WERI-Rb-1 (cell line): Measurements from ENCODE around the gene CNOT10.
"Not testable (repeated sequence)": the region's sequence is repeated elsewhere in the genome, so short reads cannot be mapped to it uniquely, and the experiment has no call there.

Source experiments
- DNase-seq: peaks from one replicate; pipeline ENCODE4 v3.0.0-alpha.2; 2020
- H3K27ac ChIP-seq: fragments of 250-450 bp; sonication (Bioruptor Pico); 2 replicates; pipeline ENCODE4 v1.5.1; 2020; ENCODE audit warnings: mild to moderate bottlenecking, moderate library complexity
- H3K27me3 ChIP-seq: fragments of 250-450 bp; sonication (Bioruptor Pico); 2 replicates; pipeline ENCODE4 v1.5.1; 2021; ENCODE audit warnings: mild to moderate bottlenecking, low read depth, moderate library complexity; ENCODE audit not compliant: insufficient read depth, severe bottlenecking
- H3K36me3 ChIP-seq: fragments of 250-450 bp; sonication (Bioruptor Pico); 2 replicates; pipeline ENCODE4 v1.5.1; 2020; ENCODE audit warnings: mild to moderate bottlenecking, moderate library complexity
- H3K4me3 ChIP-seq: 2 replicates; pipeline ENCODE4 v1.5.1; 2011; ENCODE audit warnings: low read depth, mild to moderate bottlenecking, control low read depth, low read length
- H3K9me3 ChIP-seq: fragments of 250-450 bp; sonication (Bioruptor Pico); 2 replicates; pipeline ENCODE4 v1.5.1; 2021; ENCODE audit warnings: mild to moderate bottlenecking, moderate library complexity; ENCODE audit not compliant: severe bottlenecking
- TF ChIP-seq, protein P1 (sequence below): IDR thresholded peaks from 2 replicates; pipeline ENCODE4 v1.5.1; 2011; ENCODE audit warnings: low read depth, mild to moderate bottlenecking, control low read depth, inconsistent platforms, low read length

Gene CNOT10

DNA sequence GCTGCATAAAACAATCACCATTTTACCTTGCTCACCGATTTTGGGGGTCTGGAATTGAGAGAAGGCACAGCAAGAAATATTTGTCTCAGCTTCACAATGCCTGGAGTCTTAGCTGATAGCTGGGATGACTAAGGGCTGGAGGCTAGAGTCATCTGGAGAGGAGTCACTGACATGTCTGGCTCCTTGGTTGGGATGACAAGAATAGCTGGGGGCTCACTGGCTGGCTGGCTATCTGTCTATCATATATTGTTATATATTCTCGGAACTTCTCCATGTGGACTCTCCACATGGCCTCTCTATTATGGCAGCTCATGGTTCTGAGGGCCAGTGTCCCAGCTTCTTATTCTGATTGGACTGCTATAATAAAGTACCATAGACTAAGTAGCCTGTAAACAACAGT lies 112.8 kb downstream of the CNOT10 start:
- no peaks in the 10 kb centered on the region for H3K27me3 ChIP-seq
- H3K9me3 ChIP-seq = no peaks in the 10 kb centered on the region
- H3K4me3 ChIP-seq = no peak overlapping the region
- no peak for DNase-seq
- no peak overlapping the region for H3K27ac ChIP-seq
- TF ChIP-seq, protein P1, sequence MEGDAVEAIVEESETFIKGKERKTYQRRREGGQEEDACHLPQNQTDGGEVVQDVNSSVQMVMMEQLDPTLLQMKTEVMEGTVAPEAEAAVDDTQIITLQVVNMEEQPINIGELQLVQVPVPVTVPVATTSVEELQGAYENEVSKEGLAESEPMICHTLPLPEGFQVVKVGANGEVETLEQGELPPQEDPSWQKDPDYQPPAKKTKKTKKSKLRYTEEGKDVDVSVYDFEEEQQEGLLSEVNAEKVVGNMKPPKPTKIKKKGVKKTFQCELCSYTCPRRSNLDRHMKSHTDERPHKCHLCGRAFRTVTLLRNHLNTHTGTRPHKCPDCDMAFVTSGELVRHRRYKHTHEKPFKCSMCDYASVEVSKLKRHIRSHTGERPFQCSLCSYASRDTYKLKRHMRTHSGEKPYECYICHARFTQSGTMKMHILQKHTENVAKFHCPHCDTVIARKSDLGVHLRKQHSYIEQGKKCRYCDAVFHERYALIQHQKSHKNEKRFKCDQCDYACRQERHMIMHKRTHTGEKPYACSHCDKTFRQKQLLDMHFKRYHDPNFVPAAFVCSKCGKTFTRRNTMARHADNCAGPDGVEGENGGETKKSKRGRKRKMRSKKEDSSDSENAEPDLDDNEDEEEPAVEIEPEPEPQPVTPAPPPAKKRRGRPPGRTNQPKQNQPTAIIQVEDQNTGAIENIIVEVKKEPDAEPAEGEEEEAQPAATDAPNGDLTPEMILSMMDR = no peak
- no peaks in the 10 kb centered on the region for H3K36me3 ChIP-seq

DNA sequence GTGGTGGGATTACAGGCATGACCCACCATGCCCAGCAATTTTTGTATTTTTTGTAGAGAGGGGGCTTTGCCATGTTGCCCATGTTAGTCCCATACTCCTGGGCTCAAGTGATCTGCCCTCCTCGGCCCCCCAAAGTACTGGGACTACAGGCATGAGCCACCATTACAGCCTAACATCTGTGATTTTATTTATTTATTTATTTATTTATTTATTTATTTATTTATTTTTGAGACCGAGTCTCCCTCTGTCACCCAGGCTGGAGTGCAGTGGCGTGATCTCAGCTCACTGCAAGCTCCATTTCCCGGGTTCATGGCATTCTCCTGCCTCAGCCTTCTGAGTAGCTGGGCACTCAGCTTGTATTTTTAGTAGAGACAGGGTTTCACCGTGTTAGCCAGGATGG lies 116.5 kb downstream of the CNOT10 start:
- not testable (repeated sequence) for H3K4me3 ChIP-seq, H3K27me3 ChIP-seq, H3K36me3 ChIP-seq, DNase-seq, H3K9me3 ChIP-seq, H3K27ac ChIP-seq

DNA sequence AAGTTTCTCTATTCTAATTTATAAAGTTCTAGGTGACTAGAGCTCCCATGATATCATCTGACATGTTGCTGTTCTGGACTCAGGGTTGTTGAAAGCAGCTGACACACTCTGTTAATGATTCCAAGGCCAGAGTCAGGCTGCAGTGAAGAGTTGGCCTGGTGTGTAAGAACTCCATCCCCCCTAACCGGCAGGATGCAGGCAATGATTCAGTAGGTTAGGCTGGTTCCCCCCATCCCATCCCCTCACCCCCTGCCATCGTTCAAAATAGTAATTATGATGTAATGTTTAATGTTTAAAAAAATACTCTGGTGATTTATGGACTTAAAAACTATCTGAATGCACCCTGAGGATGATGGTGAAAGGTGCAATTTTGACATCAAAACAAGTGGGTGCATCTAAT lies 128.2 kb downstream of the CNOT10 start:
- no peak overlapping the region for H3K27ac ChIP-seq
- H3K4me3 ChIP-seq = no peak overlapping the region
- H3K36me3 ChIP-seq = no peaks in the 10 kb centered on the region
- no peak for DNase-seq
- TF ChIP-seq, protein P1 = no peak
- H3K27me3 ChIP-seq = no peaks in the 10 kb centered on the region
- H3K9me3 ChIP-seq = peaks cover 4% of the 10 kb centered on the region

DNA sequence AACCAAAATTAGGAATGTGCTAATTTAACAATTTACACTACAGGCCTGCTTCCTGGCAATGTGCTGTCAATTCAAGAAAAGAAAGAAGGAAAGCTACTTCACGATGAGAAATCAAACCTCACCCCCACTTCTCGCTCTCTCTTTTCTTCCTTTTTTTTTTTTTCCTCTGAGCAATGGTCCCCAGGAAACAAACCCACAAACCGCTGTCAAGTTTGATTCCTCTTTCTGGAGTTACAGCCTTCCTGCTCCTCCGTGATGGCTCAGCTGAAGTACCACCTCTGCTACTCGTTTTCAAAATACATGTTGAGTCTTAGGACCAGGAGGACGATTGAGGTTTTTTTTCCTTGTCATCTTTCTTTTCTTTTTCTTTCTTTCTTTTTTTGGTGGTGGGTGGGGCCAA lies 129.4 kb downstream of the CNOT10 start:
- Histone ChIP-seq H3K27me3 (no peaks in the 10 kb centered on the region), H3K9me3 (peaks cover 8% of the 10 kb centered on the region), H3K36me3 (no peaks in the 10 kb centered on the region), H3K27ac (no peak overlapping the region), H3K4me3 (no peak overlapping the region)
- TF ChIP-seq, protein P1 = no peak
- no peak for DNase-seq

DNA sequence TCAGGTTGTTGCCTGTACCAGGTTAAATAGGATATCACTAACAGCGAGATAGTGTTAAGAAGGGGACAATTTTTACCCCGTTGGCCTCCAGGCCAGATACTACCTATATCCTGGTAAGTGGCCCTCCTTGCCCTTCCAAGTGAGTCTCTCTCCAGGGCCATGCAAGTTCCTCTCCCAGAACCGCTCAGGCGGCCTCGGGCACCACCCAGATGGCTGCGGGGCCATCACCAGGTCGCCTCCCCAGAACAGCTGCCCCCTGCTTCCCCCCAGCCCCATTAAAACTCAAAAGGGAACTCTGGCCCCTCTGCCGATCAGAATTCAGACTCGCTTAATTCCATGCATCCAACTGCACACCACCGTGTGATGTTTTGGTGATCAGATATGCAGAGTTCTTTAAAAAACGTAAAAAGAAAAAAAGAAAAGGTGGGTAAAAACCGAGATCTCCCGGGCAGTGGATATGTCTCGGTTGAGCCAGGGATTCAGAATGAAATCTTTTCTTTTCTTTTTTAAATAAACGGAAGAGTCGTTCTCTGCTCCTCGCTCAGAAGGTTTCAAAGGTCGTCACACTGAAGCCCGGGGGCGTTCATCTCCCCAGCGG lies 131.0 kb downstream of the CNOT10 start:
- no peaks in the 10 kb centered on the region for H3K36me3 ChIP-seq
- no peak overlapping the region for H3K4me3 ChIP-seq
- H3K27ac ChIP-seq = no peak overlapping the region
- H3K9me3 ChIP-seq = peaks cover 8% of the 10 kb centered on the region
- TF ChIP-seq, protein P1 = no peak
- DNase-seq = no peak
- H3K27me3 ChIP-seq = no peaks in the 10 kb centered on the region

DNA sequence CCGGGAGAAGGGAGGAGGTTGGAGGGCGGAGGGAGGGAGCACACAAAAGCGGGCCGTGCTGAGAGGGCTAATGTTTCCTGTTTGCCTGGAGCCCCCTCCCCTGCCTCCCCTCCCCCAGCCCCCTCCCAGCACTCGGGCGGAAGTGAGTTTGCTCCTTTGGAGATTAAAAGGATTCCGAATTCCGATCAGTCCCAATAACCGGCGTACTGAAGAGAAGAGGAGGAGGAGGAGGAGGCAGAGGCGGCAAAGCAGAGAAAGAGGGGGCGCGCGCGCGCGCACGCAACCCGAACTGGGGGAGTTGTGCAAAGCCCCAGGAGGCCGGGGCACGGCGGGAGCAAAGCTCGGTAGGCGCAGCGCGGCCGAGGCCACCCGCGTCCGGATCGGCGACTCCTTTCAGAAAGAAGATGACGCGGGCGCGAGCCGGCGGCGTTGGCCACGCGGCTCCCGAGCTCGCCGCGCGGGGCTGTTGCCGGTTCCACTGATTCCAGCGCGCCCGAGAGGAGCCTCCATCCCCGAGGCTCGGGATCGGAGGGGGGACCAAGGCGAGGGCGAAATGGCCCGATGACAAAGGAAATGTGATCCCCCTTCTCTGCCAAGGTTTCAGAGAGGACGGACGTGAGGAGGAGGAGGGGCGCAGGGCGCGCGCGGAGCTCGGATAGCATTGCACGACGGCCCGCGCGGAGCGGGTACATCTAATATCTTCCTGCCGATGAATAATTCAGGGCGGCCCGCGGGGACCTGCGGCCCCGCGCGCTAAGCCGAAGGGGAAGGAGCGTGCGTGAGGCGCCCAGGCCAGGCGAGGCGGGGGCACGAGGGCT lies 131.7 kb downstream of the CNOT10 start:
- TF ChIP-seq, protein P1 = no peak
- no peaks in the 10 kb centered on the region for H3K36me3 ChIP-seq
- no peaks in the 10 kb centered on the region for H3K27me3 ChIP-seq
- no peak overlapping the region for H3K4me3 ChIP-seq
- DNase-seq = no peak
- peaks cover 8% of the 10 kb centered on the region for H3K9me3 ChIP-seq
- H3K27ac ChIP-seq = no peak overlapping the region
